PFSK-1 (cell line): ENCODE results near the gene KCNJ1.

Experiments
- FOXP2 ChIP-seq: optimal IDR thresholded peaks from 2 replicates; pipeline ENCODE3; 2011; ENCODE audit warnings: borderline replicate concordance, control low read depth, inconsistent platforms; ENCODE audit not compliant: insufficient read depth; ENCODE audit errors: extremely low read length, extremely low read depth
- POLR2AphosphoS5 ChIP-seq: IDR thresholded peaks from 2 replicates; pipeline ENCODE4 v1.6.1; 2012; ENCODE audit warnings: low read depth, mild to moderate bottlenecking, control low read depth, low read length, moderate library complexity
- SIN3A ChIP-seq: IDR thresholded peaks from 2 replicates; pipeline ENCODE4 v1.6.1; 2012; ENCODE audit warnings: mild to moderate bottlenecking, low read length, moderate library complexity, borderline replicate concordance; ENCODE audit not compliant: insufficient read depth
- TAF1 ChIP-seq: IDR thresholded peaks from 2 replicates; pipeline ENCODE4 v1.6.1; 2012; ENCODE audit warnings: low read length, control low read depth, borderline replicate concordance; ENCODE audit not compliant: insufficient read depth
- TF ChIP-seq, protein P1 (sequence below), 2 experiments: IDR thresholded peaks; 2 replicates each; pipeline versions ENCODE4 v1.6.1 to v1.8.0; 2011 to 2012; ENCODE audit warnings: low read depth in 2 of 2, low read length in 2 of 2, control low read depth in 1 of 2, inconsistent platforms in 1 of 2, mild to moderate bottlenecking in 1 of 2, moderate library complexity in 1 of 2; ENCODE audit not compliant: insufficient read depth in 1 of 2

KCNJ1 gene

DNA sequence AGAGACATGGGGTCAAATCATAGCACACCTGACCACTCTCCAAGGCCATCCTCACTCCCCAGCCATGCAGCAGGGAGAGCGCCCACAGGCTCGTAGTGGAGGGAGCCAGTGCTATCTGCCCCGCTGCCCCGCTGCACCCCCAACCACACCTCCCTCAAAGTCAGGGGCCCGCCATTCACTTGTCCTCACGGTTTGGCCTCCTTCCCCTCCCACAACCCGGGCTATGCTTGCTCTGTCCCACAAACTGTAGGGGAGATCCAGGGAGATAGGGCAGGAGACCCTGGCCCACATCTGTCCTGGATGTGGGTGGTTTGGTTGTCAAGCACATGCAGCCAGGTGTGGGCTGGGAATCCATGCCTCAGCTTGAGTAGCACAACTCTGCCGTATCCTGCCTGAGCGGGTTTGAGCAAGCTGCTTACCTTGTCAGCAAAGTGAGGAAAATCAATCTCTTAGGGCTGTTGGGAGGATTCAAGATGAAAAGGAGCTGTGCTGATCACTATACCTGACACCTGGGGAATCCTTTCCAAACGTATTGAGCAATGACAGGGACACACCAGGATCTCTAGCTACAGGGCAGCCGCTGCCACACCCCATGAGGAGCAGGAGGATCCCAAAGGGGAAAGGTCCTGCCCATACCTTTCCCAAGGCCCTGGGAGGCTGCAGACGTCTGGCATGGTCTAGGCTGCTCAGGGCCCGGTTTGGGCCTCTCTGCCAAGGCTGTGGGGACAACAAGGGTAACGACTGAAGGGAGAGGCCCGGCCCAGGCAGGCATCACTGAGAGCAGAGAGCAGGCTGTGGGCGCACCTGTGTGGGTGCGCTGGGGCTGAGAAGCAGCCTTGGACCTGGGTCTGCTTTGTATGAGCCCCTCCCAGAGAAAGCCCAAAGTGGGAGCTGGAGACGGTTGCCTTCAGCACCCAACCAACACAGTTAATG is 47.4 kb upstream of the KCNJ1 start:
- TF ChIP-seq SIN3A (no peak), FOXP2 (no peak), POLR2AphosphoS5 (no peak), TAF1 (no peak)
- TF ChIP-seq, protein P1, sequence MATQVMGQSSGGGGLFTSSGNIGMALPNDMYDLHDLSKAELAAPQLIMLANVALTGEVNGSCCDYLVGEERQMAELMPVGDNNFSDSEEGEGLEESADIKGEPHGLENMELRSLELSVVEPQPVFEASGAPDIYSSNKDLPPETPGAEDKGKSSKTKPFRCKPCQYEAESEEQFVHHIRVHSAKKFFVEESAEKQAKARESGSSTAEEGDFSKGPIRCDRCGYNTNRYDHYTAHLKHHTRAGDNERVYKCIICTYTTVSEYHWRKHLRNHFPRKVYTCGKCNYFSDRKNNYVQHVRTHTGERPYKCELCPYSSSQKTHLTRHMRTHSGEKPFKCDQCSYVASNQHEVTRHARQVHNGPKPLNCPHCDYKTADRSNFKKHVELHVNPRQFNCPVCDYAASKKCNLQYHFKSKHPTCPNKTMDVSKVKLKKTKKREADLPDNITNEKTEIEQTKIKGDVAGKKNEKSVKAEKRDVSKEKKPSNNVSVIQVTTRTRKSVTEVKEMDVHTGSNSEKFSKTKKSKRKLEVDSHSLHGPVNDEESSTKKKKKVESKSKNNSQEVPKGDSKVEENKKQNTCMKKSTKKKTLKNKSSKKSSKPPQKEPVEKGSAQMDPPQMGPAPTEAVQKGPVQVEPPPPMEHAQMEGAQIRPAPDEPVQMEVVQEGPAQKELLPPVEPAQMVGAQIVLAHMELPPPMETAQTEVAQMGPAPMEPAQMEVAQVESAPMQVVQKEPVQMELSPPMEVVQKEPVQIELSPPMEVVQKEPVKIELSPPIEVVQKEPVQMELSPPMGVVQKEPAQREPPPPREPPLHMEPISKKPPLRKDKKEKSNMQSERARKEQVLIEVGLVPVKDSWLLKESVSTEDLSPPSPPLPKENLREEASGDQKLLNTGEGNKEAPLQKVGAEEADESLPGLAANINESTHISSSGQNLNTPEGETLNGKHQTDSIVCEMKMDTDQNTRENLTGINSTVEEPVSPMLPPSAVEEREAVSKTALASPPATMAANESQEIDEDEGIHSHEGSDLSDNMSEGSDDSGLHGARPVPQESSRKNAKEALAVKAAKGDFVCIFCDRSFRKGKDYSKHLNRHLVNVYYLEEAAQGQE (IDR thresholded peaks at IDR 0.05; ENCODE audit: insufficient read depth in 1 of 2, low read depth in 2 of 2, low read length in 2 of 2): no peak

DNA sequence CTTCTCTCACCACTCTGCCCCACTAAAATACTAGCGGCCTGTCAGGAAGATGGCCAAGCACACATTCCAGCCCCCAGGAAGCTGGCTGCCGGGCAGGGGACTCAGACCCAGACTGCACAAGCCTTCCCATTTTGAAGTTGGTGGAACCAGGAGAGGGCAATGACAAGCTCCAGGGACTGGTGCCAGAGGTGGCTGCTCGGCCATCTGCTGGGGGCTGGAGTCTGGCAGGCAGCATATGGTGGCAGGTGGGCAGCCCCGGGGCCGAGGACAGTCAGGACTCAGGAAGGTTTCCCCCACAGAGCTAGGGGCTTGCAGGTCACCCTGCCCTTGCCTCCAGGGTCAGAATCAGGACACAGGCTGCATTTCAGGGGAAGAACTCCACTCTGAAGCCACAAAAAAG is 46.7 kb upstream of the KCNJ1 start:
- TF ChIP-seq, protein P1 (IDR thresholded peaks at IDR 0.05; ENCODE audit: insufficient read depth in 1 of 2, low read depth in 2 of 2, low read length in 2 of 2): no peak
- no peak for TF ChIP-seq SIN3A
- TF ChIP-seq TAF1: no peak
- TF ChIP-seq POLR2AphosphoS5: no peak
- TF ChIP-seq FOXP2: no peak

DNA sequence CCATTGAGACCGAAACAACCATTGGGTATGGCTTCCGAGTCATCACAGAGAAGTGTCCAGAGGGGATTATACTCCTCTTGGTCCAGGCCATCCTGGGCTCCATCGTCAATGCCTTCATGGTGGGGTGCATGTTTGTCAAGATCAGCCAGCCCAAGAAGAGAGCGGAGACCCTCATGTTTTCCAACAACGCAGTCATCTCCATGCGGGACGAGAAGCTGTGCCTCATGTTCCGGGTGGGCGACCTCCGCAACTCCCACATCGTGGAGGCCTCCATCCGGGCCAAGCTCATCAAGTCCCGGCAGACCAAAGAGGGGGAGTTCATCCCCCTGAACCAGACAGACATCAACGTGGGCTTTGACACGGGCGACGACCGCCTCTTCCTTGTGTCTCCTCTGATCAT is 44.6 kb upstream of the KCNJ1 start:
- no peak for TF ChIP-seq FOXP2
- TF ChIP-seq SIN3A: no peak
- no peak for TF ChIP-seq POLR2AphosphoS5
- TF ChIP-seq TAF1: no peak
- TF ChIP-seq, protein P1 (IDR thresholded peaks at IDR 0.05; ENCODE audit: insufficient read depth in 1 of 2, low read depth in 2 of 2, low read length in 2 of 2): no peak

DNA sequence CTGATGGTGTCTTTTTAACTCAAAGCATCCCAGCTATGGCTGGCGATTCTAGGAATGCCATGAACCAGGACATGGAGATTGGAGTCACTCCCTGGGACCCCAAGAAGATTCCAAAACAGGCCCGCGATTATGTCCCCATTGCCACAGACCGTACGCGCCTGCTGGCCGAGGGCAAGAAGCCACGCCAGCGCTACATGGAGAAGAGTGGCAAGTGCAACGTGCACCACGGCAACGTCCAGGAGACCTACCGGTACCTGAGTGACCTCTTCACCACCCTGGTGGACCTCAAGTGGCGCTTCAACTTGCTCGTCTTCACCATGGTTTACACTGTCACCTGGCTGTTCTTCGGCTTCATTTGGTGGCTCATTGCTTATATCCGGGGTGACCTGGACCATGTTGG is 44.1 kb upstream of the KCNJ1 start:
- TF ChIP-seq TAF1 (no peak), FOXP2 (no peak), POLR2AphosphoS5 (no peak), SIN3A (no peak)
- TF ChIP-seq, protein P1 (IDR thresholded peaks at IDR 0.05; ENCODE audit: insufficient read depth in 1 of 2, low read depth in 2 of 2, low read length in 2 of 2): no peak
